Fibroblast of lung (primary cell): Measurements from ENCODE around the gene ZNF277. TPM values are rescaled to one million over a fixed set of nuclear protein-coding genes. Genes with fewer than 3 reads are reported as not detected.

ENCODE experiments used
- DNase-seq, 2 donors: peaks; one replicate each; pipeline versions ENCODE4 v3.0.0 to v3.0.0-alpha.2; 2010; ENCODE audit warnings: low read depth in 2 of 2
- H2AFZ ChIP-seq: 2 replicates; pipeline ENCODE4 v1.5.1; 2012; ENCODE audit warnings: low read length, control low read depth, inconsistent platforms
- H3K27ac ChIP-seq: 2 replicates; pipeline ENCODE4 v1.5.1; 2011; ENCODE audit warnings: low read length, control low read depth; ENCODE audit not compliant: insufficient read depth
- H3K27me3 ChIP-seq: 2 replicates; pipeline ENCODE4 v1.5.1; 2011; ENCODE audit warnings: mild to moderate bottlenecking, low read length; ENCODE audit not compliant: control insufficient read depth, insufficient read depth
- H3K36me3 ChIP-seq: 2 replicates; pipeline ENCODE4 v1.5.1; 2011; ENCODE audit warnings: low read length; ENCODE audit not compliant: control insufficient read depth, insufficient read depth
- H3K4me1 ChIP-seq: 2 replicates; pipeline ENCODE4 v1.5.1; 2011; ENCODE audit warnings: low read length; ENCODE audit not compliant: control insufficient read depth, insufficient read depth; ENCODE audit errors: extremely low read depth
- H3K4me2 ChIP-seq: 2 replicates; pipeline ENCODE4 v1.5.1; 2011; ENCODE audit warnings: low read length, control low read depth; ENCODE audit not compliant: insufficient read depth; ENCODE audit errors: extremely low read depth
- H3K4me3 ChIP-seq, 4 experiments: fragments of 200-600 bp in 1 of 4; sonication (generic) in 1 of 4; replicated peaks in 1 of 4; 2 replicates each; pipeline ENCODE4 v1.5.1; 2011 to 2016; ENCODE audit warnings: low read length in 4 of 4, low read depth in 3 of 4, mild to moderate bottlenecking in 3 of 4, control low read depth in 2 of 4, inconsistent platforms in 1 of 4, mixed read lengths in 1 of 4; ENCODE audit not compliant: insufficient read depth in 1 of 4; ENCODE audit errors: control extremely low read depth in 1 of 4
- H3K79me2 ChIP-seq: 2 replicates; pipeline ENCODE4 v1.5.1; 2012; ENCODE audit warnings: mild to moderate bottlenecking, low read length, inconsistent platforms; ENCODE audit not compliant: control insufficient read depth, insufficient read depth
- H3K9ac ChIP-seq: 2 replicates; pipeline ENCODE4 v1.5.1; 2011; ENCODE audit warnings: mild to moderate bottlenecking, low read length, control low read depth; ENCODE audit not compliant: insufficient read depth
- H3K9me3 ChIP-seq: 2 replicates; pipeline ENCODE4 v1.5.1; 2012; ENCODE audit warnings: low read depth, low read length; ENCODE audit not compliant: control insufficient read depth, insufficient read depth
- H4K20me1 ChIP-seq: 2 replicates; pipeline ENCODE4 v1.5.1; 2011; ENCODE audit warnings: low read length; ENCODE audit not compliant: control insufficient read depth, insufficient read depth; ENCODE audit errors: extremely low read depth
- CTCF ChIP-seq, 2 donors: IDR thresholded peaks in 1 of 2; conservative IDR thresholded peaks in 1 of 2; 1 replicate in 1 of 2; 2 replicates in 1 of 2; pipeline ENCODE4 v1.5.1; 2011 to 2012; ENCODE audit warnings: low read length in 2 of 2, control low read depth in 1 of 2, inconsistent platforms in 1 of 2, low read depth in 1 of 2, mild to moderate bottlenecking in 1 of 2
- EZH2 ChIP-seq: IDR thresholded peaks from 2 replicates; pipeline ENCODE4 v1.5.1; 2012; ENCODE audit warnings: low read length, control low read depth, mild to moderate bottlenecking; ENCODE audit errors: missing control alignments
- polyA plus RNA-seq, 2 donors: library from polyadenylated mRNA; depleted of rRNA in 1 of 2; stranded (reverse) in 1 of 2; unstranded in 1 of 2; fragments of >200 nt; gene quantifications; 2 replicates each; pipeline ENCODE4 v1.2.1, GENCODE V29; 2011 to 2012; ENCODE audit warnings: missing spikeins in 1 of 2
- total RNA-seq: library from RNA; depleted of rRNA; stranded (reverse); fragments of >200 nt; gene quantifications from 2 replicates; pipeline ENCODE4 v1.2.1, GENCODE V29; 2014

ZNF277 gene
- total and polyA plus RNA-seq, 2 donors (not counting 1 experiment from before 2014, with no cell fraction given), result 23.1 to 66.6 TPM

GRCh38 chr7:112205343-112206237 is 905 bp upstream of the ZNF277 start:
- no peaks in the 10 kb centered on the region for H4K20me1 ChIP-seq
- no peaks in the 10 kb centered on the region for H3K4me1 ChIP-seq
- H3K36me3 ChIP-seq, result no peaks in the 10 kb centered on the region
- DNase-seq, result peak; percentile 77 to 81
- TF ChIP-seq EZH2 (no peak), CTCF (conservative IDR thresholded peaks at IDR 0.05 in 1 of 2, IDR thresholded peaks at IDR 0.05 in 1 of 2; ENCODE audit: low read depth in 1 of 2, low read length in 2 of 2) (no peak)
- peak overlapping the region; percentile 73 for H3K9ac ChIP-seq
- H2AFZ ChIP-seq, result peak overlapping the region; percentile 68
- no peaks in the 10 kb centered on the region for H3K27me3 ChIP-seq
- peak overlapping the region; percentile 66 to 100 (median 84) for H3K4me3 ChIP-seq
- H3K79me2 ChIP-seq, result peaks cover 59% of the 10 kb centered on the region
- H3K27ac ChIP-seq, result peak overlapping the region; percentile 53
- H3K9me3 ChIP-seq, result no peaks in the 10 kb centered on the region
- H3K4me2 ChIP-seq, result peak overlapping the region; percentile 88

- H2AFZ ChIP-seq, result peak overlapping the region; percentile 92
- no peaks in the 10 kb centered on the region for H3K36me3 ChIP-seq
- H3K9ac ChIP-seq, result peak overlapping the region; percentile 79
- DNase-seq, result no peak
- peak overlapping the region; percentile 91 for H3K27ac ChIP-seq
- H3K79me2 ChIP-seq, result peaks cover 46% of the 10 kb centered on the region
- no peaks in the 10 kb centered on the region for H3K27me3 ChIP-seq
- peak overlapping the region; percentile 90 for H3K4me2 ChIP-seq
- no peaks in the 10 kb centered on the region for H4K20me1 ChIP-seq
- H3K4me3 ChIP-seq, result peak overlapping the region; percentile 80 to 100 (median 98)
- TF ChIP-seq CTCF (conservative IDR thresholded peaks at IDR 0.05 in 1 of 2, IDR thresholded peaks at IDR 0.05 in 1 of 2; ENCODE audit: low read depth in 1 of 2, low read length in 2 of 2), result no peak
- TF ChIP-seq EZH2, result no peak
- H3K4me1 ChIP-seq, result peaks cover 2% of the 10 kb centered on the region
- H3K9me3 ChIP-seq, result no peaks in the 10 kb centered on the region
These were observed 597 bp downstream of the ZNF277 start for GRCh38 chr7:112206991-112207592.

GRCh38 chr7:112207765-112208164 is 1.3 kb downstream of the ZNF277 start:
- no peak for DNase-seq
- peak overlapping the region in 2 of 4 experiments; percentile 80 to 100 for H3K4me3 ChIP-seq
- no peaks in the 10 kb centered on the region for H3K36me3 ChIP-seq
- H2AFZ ChIP-seq, result no peak overlapping the region
- H3K9me3 ChIP-seq, result no peaks in the 10 kb centered on the region
- no peak overlapping the region for H3K9ac ChIP-seq
- peak overlapping the region; percentile 90 for H3K4me2 ChIP-seq
- peaks cover 40% of the 10 kb centered on the region for H3K79me2 ChIP-seq
- TF ChIP-seq CTCF (conservative IDR thresholded peaks at IDR 0.05 in 1 of 2, IDR thresholded peaks at IDR 0.05 in 1 of 2; ENCODE audit: low read depth in 1 of 2, low read length in 2 of 2) (no peak), EZH2 (no peak)
- no peaks in the 10 kb centered on the region for H3K27me3 ChIP-seq
- peaks cover 2% of the 10 kb centered on the region for H3K4me1 ChIP-seq
- no peaks in the 10 kb centered on the region for H4K20me1 ChIP-seq
- no peak overlapping the region for H3K27ac ChIP-seq
